NCI-H82 (cell line): ENCODE results near the gene ABHD15.

Experiments used
- DNase-seq: peaks from one replicate; lab custom pipeline; 2025; lab: John Stamatoyannopoulos, UW

The ABHD15 gene

GRCh38 chr17:29566473-29567303 is at the start of gene ABHD15:
ABHD15 (minus strand) TSS chr17:29567037; CDS start chr17:29566966, 71 bp downstream.
- peak; percentile 81 for DNase-seq

GRCh38 chr17:29615492-29616299 is 48.9 kb upstream of the ABHD15 start:
- peak; percentile 97 for DNase-seq

GRCh38 chr17:29615048-29615385 is 48.2 kb upstream of the ABHD15 start:
- peak; percentile 66 for DNase-seq

GRCh38 chr17:29614349-29615047 is 47.7 kb upstream of the ABHD15 start:
- no peak for DNase-seq

- DNase-seq = no peak
Measured at GRCh38 chr17:29613856-29614255, 47.0 kb upstream of the ABHD15 start.

- no peak for DNase-seq
Measured at GRCh38 chr17:29613352-29613837, 46.6 kb upstream of the ABHD15 start.

GRCh38 chr17:29612404-29613280 is 45.8 kb upstream of the ABHD15 start:
- DNase-seq = no peak

GRCh38 chr17:29612094-29612403 is 45.2 kb upstream of the ABHD15 start:
- DNase-seq = no peak

- no peak for DNase-seq
Measured at GRCh38 chr17:29611351-29612093, 44.7 kb upstream of the ABHD15 start.

GRCh38 chr17:29610395-29610794 is 43.6 kb upstream of the ABHD15 start:
- DNase-seq = no peak

GRCh38 chr17:29608986-29609385 is 42.1 kb upstream of the ABHD15 start:
- no peak for DNase-seq

GRCh38 chr17:29607557-29608195 is 40.8 kb upstream of the ABHD15 start:
- DNase-seq = no peak

- no peak for DNase-seq
Measured at GRCh38 chr17:29603109-29603674, 36.4 kb upstream of the ABHD15 start.

- DNase-seq = peak; percentile 55
Measured at GRCh38 chr17:29597361-29598172, 30.7 kb upstream of the ABHD15 start.

GRCh38 chr17:29596811-29597210 is 30.0 kb upstream of the ABHD15 start:
- no peak for DNase-seq

- no peak for DNase-seq
Measured at GRCh38 chr17:29595943-29596774, 29.3 kb upstream of the ABHD15 start.

GRCh38 chr17:29595107-29595942 is 28.5 kb upstream of the ABHD15 start:
- DNase-seq = no peak
